Esophagus squamous epithelium (tissue), 5 donors: Measurements from ENCODE around the gene GSG1L2. TPM values are rescaled to one million over a fixed set of nuclear protein-coding genes. Genes with fewer than 3 reads are reported as not detected.

Experiments used
- DNase-seq: peaks from one replicate; lab custom pipeline; 2025; lab: John Stamatoyannopoulos, UW
- H3K27ac ChIP-seq, 4 donors: fragments of 200-600 bp; sonication (generic); one replicate each; pipeline ENCODE4 v1.5.1; 2016 to 2019; ENCODE audit warnings: mild to moderate bottlenecking in 1 of 4
- H3K27me3 ChIP-seq, 4 donors: fragments of 200-600 bp; sonication (generic); 1 replicate in 3 of 4; 2 replicates in 1 of 4; pipeline versions ENCODE4 v1.5.1 to v1.6.0; 2017 to 2021; ENCODE audit warnings: antibody characterized with exemption in 1 of 4
- H3K36me3 ChIP-seq, 3 donors: fragments of 200-600 bp; sonication (generic); one replicate each; pipeline ENCODE4 v1.5.1; 2016 to 2019
- H3K4me1 ChIP-seq, 3 donors: fragments of 200-600 bp; sonication (generic); one replicate each; pipeline ENCODE4 v1.5.1; 2017 to 2019
- H3K4me3 ChIP-seq, 4 donors: fragments of 200-600 bp; sonication (generic); 1 replicate in 3 of 4; 2 replicates in 1 of 4; pipeline ENCODE4 v1.5.1; 2016 to 2019; ENCODE audit warnings: mild to moderate bottlenecking in 2 of 4, moderate library complexity in 1 of 4
- H3K9me3 ChIP-seq, 3 donors: fragments of 200-600 bp; sonication (generic); one replicate each; pipeline ENCODE4 v1.5.1; 2016 to 2019
- POLR2A ChIP-seq, 4 donors: fragments of 450-650 bp; IDR thresholded peaks; one replicate each; pipeline ENCODE4 v1.6.1; 2017; ENCODE audit warnings: antibody characterized with exemption in 4 of 4, mild to moderate bottlenecking in 4 of 4, moderate library complexity in 3 of 4
- WGBS, 2 donors: methylation state at CpG; one replicate each; pipeline ENCODE4 v1.1.5; 2018; 5-methylcytosine and 5-hydroxymethylcytosine counted together
- intact Hi-C: fragments of 100-400 bp; cut with DNase I; formaldehyde crosslinking; loops from one replicate; pipeline ENCODE4 v1.15.0; 2022
- total RNA-seq, 4 donors: library from RNA; depleted of rRNA; stranded (reverse); fragments of >200 nt; gene quantifications; one replicate each; pipeline ENCODE4 v1.1.0, GENCODE V29; 2016
- TF ChIP-seq, protein P1 (sequence below), 6 experiments: fragments of 450-650 bp in 4 of 6; fragments of 200-600 bp in 2 of 6; sonication (generic) in 2 of 6; IDR thresholded peaks; one replicate each; pipeline ENCODE4 v1.5.1; 2016 to 2019; ENCODE audit warnings: antibody characterized with exemption in 6 of 6, mild to moderate bottlenecking in 4 of 6, moderate library complexity in 4 of 6
- donor health status: DM: yes; HTN: yes; CAD: no.

GSG1L2 gene
- total RNA-seq, 4 donors from 2014 or later = not detected

DNA sequence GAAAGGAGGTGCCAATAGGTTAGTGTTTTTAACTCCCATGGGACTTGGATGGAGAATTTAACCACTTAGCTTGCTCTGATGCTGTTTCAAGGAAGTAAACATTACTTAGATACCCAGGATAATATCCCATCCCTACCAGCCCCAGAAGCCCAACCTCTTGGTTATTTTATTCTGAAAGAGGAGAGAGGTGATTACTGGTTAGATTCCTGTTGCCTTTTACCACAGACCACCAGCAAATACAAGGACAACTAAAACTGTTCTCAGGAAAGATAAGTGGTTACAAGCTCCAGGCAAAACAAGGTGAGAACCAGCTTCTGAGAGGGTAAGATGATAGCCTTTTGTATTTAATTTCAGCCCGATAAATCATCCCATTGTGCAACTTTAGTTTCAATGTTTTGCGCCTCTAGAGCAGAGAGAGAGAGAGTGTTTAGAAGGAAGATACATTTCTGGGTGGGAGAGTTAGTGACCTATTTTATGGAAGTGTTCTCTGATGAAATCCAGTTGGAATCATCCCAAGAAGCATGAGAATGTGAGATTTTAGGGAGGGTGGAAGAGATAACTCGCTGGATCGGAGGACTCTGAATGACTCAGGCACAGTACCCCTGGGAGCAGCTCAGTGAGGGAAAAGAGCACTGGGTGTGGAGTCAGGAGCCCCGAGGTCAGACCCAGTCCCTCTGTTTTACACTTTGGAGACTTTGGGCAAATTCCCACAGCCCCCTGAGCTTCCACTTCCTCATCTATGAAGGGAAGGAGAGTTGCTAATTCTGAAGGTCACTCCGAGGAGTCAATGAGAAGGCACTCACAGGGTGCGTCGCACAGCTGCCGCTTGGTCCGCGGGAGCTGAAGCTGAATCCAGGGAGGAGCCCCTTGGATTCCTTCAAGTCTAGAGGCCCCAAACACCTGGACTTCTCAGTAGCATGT is 15.9 kb upstream of the GSG1L2 start:
- 67 to 70% methylated on average over 10 to 11 of the region's 11 CpGs for WGBS, 2 donors

DNA sequence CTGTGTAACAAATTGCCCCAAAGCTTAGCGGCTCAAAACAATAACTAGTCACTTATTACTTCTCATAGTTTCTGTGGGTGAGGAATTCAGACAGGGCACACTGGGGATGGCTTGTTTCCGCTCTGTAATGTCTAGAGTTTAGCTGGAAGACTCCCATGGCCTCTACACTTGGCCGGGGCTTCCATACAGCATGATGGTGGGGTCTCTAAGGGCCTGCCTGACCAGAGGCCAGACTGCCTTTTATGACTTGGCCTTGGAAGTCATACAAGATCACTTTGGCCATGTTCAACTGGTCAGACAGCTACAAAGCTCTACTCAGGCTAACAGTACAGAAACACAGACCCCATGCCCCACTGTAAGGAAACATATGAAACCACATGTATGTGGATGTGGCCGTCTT is 12.0 kb upstream of the GSG1L2 start:
- DNase-seq = no peak
- Histone ChIP-seq H3K27me3 (no peaks in the 10 kb centered on the region), H3K4me3 (no peak overlapping the region), H3K4me1 (peaks cover 0 to 17% (median 4%) of the 10 kb centered on the region in 3 donors), H3K36me3 (no peaks in the 10 kb centered on the region), H3K27ac (no peak overlapping the region), H3K9me3 (no peaks in the 10 kb centered on the region)
- intact Hi-C loops = no loop called here
- TF ChIP-seq, protein P1, sequence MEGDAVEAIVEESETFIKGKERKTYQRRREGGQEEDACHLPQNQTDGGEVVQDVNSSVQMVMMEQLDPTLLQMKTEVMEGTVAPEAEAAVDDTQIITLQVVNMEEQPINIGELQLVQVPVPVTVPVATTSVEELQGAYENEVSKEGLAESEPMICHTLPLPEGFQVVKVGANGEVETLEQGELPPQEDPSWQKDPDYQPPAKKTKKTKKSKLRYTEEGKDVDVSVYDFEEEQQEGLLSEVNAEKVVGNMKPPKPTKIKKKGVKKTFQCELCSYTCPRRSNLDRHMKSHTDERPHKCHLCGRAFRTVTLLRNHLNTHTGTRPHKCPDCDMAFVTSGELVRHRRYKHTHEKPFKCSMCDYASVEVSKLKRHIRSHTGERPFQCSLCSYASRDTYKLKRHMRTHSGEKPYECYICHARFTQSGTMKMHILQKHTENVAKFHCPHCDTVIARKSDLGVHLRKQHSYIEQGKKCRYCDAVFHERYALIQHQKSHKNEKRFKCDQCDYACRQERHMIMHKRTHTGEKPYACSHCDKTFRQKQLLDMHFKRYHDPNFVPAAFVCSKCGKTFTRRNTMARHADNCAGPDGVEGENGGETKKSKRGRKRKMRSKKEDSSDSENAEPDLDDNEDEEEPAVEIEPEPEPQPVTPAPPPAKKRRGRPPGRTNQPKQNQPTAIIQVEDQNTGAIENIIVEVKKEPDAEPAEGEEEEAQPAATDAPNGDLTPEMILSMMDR (IDR thresholded peaks at IDR 0.05) = no peak
- TF ChIP-seq POLR2A (IDR thresholded peaks at IDR 0.05) = no peak
- WGBS, 2 donors = 76 to 85% methylated on average over 3 to 4 of the region's 4 CpGs

More for the DNA sequence above, 15.9 kb upstream of the GSG1L2 start:
- intact Hi-C loops = no loop called here
- no peaks in the 10 kb centered on the region for H3K9me3 ChIP-seq
- no peaks in the 10 kb centered on the region for H3K36me3 ChIP-seq
- DNase-seq = no peak
- no peaks in the 10 kb centered on the region for H3K27me3 ChIP-seq
- H3K27ac ChIP-seq = peak overlapping the region in 2 of 4 donors; percentile 59 to 73
- peaks cover 0 to 38% (median 7%) of the 10 kb centered on the region in 3 donors for H3K4me1 ChIP-seq
- TF ChIP-seq POLR2A (IDR thresholded peaks at IDR 0.05) = no peak
- TF ChIP-seq, protein P1 (IDR thresholded peaks at IDR 0.05) = no peak
- no peak overlapping the region for H3K4me3 ChIP-seq

DNA sequence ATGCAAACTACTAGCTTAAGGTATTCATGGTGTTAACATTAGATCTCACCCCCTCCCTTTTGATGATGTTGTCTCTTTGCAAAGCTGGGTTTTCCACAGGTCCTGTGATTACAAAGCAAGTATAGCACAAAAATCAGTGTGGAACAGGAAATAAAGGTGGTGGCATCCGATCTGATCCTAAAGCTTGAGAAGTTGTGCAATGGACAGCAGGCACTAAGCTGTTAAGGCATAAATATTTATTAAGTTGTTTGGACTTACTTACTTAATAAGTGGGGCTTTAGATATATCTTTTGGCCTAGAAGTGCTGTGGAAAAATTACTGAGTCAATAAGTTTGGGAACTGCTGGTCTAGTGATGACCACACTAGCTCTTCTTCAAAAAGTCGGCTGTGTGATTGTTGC is 8.8 kb upstream of the GSG1L2 start:
- DNase-seq = no peak
- no peaks in the 10 kb centered on the region for H3K36me3 ChIP-seq
- peaks cover 0 to 3% (median 0%) of the 10 kb centered on the region in 4 donors for H3K27me3 ChIP-seq
- H3K4me1 ChIP-seq = no peaks in the 10 kb centered on the region
- no peaks in the 10 kb centered on the region for H3K9me3 ChIP-seq
- whole genome bisulfite sequencing, 2 donors = 74 to 83% methylated on average over 2 of the region's 2 CpGs
- TF ChIP-seq POLR2A (IDR thresholded peaks at IDR 0.05) = no peak
- TF ChIP-seq, protein P1 (IDR thresholded peaks at IDR 0.05) = no peak
- H3K4me3 ChIP-seq = no peak overlapping the region
- H3K27ac ChIP-seq = no peak overlapping the region
- intact Hi-C loops = no loop called here

DNA sequence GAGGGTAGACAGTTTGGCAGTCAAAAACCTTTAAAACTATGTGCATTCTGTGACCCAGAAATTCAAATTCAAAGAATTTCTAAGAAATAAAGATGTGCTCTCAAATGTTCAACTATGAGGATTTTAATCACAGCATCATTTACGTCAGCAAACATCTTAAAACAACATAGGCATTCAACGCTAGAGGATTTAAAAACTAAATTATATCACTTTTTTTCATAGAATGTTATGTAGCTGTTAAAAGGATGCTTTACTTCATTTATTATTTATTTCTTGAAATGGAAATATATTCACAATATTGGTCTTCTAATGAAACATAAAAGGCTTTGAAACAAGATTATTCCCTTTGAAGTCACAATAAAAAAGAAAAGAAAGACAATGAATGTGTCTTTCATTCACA is 7.5 kb upstream of the GSG1L2 start:
- peaks cover 0 to 7% (median 0%) of the 10 kb centered on the region in 4 donors for H3K27me3 ChIP-seq
- H3K4me1 ChIP-seq = no peaks in the 10 kb centered on the region
- WGBS, 2 donors = 61 to 78% methylated on average over 2 of the region's 2 CpGs
- TF ChIP-seq, protein P1 (IDR thresholded peaks at IDR 0.05) = no peak
- TF ChIP-seq POLR2A (IDR thresholded peaks at IDR 0.05) = no peak
- no peak overlapping the region for H3K4me3 ChIP-seq
- H3K9me3 ChIP-seq = no peaks in the 10 kb centered on the region
- no peaks in the 10 kb centered on the region for H3K36me3 ChIP-seq
- intact Hi-C loops = no loop called here
- no peak overlapping the region for H3K27ac ChIP-seq
- no peak for DNase-seq
